ENCODE results near the gene FYB1.

FYB1 gene

GRCh38 chr5:39203951-39204350 is 15.4 kb downstream of the FYB1 start:
- DNase-seq = no peak

GRCh38 chr5:39203275-39203922 is 16.0 kb downstream of the FYB1 start:
- DNase-seq = no peak

GRCh38 chr5:39202597-39203274 is 16.6 kb downstream of the FYB1 start:
- DNase-seq = no peak

- no peak for DNase-seq
Measured at GRCh38 chr5:39201781-39202596, 17.4 kb downstream of the FYB1 start.

GRCh38 chr5:39201160-39201780 is 18.1 kb downstream of the FYB1 start:
- no peak for DNase-seq

- no peak for DNase-seq
Measured at GRCh38 chr5:39200081-39200480, 19.3 kb downstream of the FYB1 start.

GRCh38 chr5:39199335-39199734 is 20.0 kb downstream of the FYB1 start:
- no peak for DNase-seq

GRCh38 chr5:39198127-39198526 is 21.2 kb downstream of the FYB1 start:
- no peak for DNase-seq

- DNase-seq = peak; percentile 84
Measured at GRCh38 chr5:39197556-39197955, 21.8 kb downstream of the FYB1 start.

GRCh38 chr5:39195198-39195826 is 24.1 kb downstream of the FYB1 start:
- no peak for DNase-seq

GRCh38 chr5:39194466-39195136 is 24.8 kb downstream of the FYB1 start:
- no peak for DNase-seq

- no peak for DNase-seq
Measured at GRCh38 chr5:39193553-39194465, 25.6 kb downstream of the FYB1 start.

- DNase-seq = no peak
Measured at GRCh38 chr5:39192450-39193160, 26.8 kb downstream of the FYB1 start.

GRCh38 chr5:39191216-39191615 is 28.1 kb downstream of the FYB1 start:
- peak; percentile 77 for DNase-seq

- DNase-seq = peak; percentile 52
Measured at GRCh38 chr5:39190311-39191102, 28.9 kb downstream of the FYB1 start.

GRCh38 chr5:39189292-39189955 is 29.9 kb downstream of the FYB1 start:
- peak; percentile 47 for DNase-seq

- peak; percentile 47 for DNase-seq
Measured at GRCh38 chr5:39187831-39188731, 31.3 kb downstream of the FYB1 start.

Measured in activated CD4-positive, alpha-beta T cell treated with anti-CD3 and anti-CD28 coated beads, Interleukin-2, amount 50 U/mL, for 16 hours (primary cell).